Hematopoietic multipotent progenitor cell treated with erythropoietin and hydrocortisone succinate and interleukin-3 and kit ligand, for 4 days (in vitro differentiated cells): ENCODE results near the gene BSND.

Experiments used
- DNase-seq: peaks from one replicate; pipeline ENCODE4 v3.0.0-alpha.2; 2015

The BSND gene

DNA sequence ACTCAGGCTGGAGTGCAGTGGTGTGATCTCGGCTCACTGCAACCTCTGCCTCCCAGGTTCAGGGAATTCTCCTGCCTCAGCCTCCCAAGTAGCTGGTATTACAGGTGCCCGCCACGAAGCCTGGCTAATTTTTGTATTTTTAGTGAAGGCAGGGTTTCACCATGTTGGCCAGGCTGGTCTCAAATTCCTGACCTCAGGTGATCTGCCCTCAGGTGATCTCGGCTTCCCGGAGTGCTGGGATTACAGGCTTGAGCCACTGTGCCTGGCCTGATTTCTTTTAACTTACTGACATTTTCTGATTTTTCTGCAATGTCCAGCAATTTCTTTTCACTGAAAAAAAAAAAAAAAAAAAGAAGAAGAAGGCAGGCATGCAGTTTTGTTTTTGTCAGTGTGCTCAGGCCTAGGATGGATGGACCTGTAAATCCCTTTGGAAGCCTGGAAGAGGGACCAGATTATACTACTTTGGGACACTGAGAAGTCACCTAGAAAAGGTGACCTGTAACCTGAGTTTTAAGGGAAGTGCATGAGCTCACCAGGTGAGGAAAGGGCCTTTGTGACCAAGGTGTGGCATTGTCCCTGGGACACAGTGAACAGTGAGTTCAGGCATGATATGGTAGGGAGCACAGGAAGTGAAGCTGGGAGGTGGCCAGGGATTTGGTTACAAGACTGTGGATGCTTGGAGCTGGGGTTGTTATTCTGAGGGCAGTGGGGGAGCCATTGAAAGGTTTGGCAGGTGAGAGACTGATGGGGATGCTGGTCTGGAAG, 21.0 kb upstream of the BSND start:
- no peak for DNase-seq

DNA sequence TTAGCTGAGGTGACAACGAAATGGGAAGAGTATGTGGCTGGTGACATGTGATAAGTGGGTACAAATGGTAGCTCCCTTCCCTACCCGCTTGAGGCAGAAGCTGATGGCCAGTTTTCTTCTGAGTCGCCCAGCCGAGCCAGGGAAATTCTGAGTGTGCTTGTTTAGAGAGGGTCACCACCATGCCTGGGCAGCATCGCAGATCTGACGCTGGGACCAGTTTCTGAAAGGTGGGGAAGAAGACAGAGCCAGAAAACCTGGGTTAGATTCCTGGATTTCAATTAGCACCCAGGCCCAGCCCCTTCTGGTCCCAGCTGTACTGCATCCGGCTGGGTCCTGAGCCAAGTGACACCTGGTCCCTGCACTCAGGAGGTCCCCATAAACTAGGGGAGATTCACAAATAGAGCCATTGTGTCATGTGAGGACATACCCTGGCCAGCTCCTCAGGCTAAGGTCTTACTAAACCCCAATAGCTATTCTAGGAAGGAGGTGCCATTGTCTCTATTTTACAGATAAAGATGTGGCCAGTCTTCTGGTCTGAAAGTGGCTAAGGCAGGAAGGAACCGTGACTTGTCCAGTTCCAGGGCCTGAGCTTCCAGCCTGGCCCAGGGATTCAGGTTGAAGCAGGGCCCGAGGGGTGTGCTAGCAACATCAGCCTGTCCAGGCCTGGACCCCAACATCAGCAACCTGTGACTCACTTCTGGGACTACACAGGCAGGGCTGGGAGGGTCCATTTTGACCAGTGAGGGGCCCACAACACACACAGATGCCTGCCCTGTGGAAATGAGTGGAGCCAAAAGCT, 20.0 kb upstream of the BSND start:
- DNase-seq: no peak

DNA sequence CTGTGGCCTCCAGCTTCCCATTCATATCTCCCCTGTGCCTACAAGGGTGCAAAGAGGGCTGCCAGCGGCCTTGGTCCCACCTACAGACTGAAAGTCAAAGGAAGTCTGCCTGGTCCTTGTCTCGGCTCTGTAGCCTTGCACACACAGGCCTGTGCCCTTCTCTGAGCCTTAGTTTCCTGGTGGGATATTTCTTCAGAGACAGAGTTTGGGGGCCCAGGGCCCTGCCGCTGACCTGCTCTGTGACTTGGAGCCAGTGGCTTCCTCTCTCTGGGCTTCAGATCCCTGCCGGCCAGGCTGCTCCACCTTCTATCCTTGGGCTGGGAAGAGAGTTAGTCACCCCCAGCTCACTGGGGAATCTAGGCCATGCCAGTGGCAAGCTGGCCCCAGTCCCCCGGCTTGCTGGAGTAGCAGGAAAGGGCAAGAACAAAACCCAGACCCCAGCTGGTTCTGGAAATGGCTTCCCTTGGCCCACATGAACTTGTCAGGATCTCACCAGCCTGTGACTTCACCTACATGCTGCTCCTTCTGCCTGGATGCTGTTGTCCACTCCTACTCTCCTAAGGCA, 19.3 kb upstream of the BSND start:
- no peak for DNase-seq

DNA sequence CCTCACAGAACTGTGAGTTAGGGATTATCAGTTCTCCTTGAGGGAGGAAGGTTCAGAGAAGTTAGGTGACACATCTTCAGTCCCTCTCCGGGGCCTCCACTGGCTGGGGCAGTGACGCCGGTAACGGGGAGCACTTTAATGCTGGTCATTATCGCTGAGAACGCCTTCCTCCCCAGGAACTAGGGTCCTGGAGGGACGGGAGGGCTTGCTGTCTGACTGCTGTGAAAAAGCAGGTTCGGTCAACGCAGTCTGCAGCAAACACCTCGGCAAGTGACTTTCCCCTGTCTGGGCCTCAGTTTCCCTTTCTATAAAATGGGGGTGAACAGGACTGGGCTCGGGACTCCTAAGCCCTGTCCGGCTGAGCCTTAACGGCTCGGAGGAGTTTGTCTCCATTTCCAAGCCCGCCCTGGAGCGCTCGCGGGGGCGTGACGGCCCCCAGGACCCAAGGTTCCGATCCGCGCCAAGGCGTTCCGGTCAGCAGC, 18.6 kb upstream of the BSND start:
- no peak for DNase-seq

DNA sequence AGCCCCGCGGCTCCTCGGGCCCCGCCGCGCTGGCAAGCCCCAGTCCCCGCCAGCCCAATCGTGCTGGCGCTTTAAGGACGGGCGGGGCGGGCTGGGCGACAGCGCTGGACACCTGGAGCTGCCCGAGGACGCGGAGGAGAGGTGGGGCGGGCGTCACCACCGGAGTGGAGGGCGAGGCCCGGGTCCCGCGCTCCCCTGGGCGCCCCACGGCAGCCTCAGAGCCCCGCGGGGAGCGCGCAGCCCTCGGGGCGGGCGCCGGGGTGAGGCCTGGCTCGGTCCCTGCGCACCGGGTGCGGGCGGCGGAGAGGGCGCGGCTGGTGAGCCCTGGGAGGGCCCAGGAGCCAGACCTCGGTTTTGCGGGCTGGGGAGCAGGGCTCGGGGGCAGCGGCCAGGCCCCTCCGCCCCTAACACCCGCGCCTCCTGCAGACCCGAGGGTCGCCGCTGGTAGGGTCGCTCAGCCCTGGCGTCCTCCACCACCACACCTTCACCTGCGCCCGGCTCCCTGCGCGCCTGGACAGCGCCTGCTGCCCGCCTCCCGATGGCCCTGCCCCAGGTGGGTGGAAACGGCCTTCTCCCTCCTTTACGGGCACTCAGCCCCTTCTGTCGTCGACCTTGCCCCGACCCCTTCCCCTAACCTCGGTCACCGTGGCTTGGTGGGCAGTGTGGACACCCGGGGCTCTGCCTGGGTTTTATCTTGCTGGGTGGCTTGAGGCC, 18.0 kb upstream of the BSND start, which contains the start of gene TMEM61:
TSS of gene TMEM61 (plus strand) at position 101 of the 714 bp plus-strand sequence. CDS start at position 539, 438 bp downstream.
- no peak for DNase-seq

DNA sequence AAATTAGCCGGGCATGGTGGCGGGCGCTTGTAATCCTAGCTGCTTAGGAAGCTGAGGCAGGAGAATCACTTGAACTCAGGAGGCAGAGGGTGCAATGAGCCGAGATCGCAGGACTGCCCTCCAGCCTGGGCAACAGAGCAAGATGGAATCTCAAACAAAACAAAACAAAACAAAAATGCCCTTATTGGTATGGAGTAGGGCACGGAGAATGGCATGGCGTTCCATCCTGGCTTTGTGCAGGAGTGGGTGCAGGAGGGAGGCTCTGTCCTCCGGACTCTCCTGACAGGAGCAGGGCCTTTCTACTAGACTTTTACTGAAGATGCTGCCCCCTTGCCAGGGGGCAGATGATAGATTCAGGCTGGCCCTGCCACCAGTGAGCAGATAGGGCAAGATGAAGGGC, 17.3 kb upstream of the BSND start:
- no peak for DNase-seq

DNA sequence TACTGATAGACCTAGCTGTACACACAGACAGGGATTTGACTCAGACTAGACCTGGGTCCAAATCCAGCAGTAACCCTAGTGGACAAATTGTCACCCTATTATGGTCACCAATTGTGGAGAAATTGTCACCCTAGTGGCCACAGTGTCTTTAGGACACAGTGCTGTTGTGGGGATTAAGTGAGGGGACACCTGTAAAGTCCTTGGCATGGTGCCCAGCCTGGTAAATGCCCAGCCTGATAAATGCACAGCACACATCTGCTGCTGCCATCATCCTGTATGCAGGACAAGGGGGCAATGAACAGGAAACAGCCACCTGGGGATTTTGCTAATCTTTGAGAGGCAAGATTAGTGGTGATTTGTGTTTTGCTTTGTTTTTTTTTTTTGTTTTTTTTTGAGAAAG, 16.0 kb upstream of the BSND start:
- no peak for DNase-seq

DNA sequence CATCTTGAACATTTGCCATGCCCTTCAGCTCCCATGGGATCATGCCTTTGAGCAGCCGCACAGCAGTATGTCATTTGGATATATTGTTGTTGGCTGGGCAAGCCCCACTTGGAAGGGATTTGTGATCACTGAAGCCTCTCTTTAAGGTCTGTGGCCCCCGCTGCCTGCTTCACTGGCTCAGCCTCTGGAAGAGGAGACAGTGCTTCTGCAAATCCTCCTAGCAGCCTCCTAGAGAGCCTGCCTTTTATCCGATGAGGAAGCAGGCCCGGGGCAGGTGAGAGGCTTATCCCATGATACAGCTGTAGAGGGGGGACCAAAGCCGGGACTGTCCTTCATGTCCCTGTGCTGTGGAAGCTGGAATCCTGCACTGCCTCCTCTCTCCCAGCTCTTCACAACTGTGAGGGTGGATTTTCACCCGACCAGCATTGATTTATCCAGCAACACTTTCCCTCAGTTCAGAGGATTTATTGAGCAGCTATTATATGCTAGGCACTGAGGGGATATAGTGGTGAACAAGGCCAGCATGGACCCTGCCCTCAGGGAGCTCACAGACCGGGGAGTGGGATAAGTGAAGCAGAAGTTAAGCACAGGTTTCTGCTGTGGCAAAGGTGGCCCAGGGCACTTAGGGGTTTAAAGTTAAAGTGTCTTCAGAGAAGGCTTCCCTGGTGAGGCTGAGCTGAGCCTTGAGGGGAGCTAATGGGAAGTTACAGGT, 14.4 kb upstream of the BSND start:
- no peak for DNase-seq

DNA sequence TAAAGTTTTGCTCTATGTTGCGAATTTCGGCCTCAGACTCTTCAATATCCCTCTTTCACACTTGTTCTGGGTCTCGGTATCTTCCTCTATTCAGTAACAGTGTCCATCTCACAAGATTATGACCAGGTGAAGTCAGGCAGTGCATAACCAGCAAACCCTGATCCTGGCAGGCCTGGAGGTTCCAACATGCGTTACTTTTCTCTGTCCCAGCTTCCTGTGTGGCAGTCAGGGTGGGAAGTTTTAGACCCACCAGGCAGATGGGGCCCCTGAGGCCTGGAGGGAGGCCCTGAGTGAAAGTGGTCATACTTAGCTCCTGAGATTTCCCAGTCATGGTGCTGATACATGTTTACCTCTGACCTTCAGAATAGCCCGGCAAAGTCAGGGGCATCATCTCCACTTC, 13.2 kb upstream of the BSND start:
- no peak for DNase-seq

DNA sequence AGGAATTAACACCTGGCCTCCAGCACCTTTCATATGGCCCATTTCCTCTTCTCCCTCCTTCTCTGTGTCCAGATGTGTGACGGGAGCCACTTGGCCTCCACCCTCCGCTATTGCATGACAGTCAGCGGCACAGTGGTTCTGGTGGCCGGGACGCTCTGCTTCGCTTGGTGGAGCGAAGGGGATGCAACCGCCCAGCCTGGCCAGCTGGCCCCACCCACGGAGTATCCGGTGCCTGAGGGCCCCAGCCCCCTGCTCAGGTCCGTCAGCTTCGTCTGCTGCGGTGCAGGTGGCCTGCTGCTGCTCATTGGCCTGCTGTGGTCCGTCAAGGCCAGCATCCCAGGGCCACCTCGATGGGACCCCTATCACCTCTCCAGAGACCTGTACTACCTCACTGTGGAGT, 12.7 kb upstream of the BSND start:
- no peak for DNase-seq

DNA sequence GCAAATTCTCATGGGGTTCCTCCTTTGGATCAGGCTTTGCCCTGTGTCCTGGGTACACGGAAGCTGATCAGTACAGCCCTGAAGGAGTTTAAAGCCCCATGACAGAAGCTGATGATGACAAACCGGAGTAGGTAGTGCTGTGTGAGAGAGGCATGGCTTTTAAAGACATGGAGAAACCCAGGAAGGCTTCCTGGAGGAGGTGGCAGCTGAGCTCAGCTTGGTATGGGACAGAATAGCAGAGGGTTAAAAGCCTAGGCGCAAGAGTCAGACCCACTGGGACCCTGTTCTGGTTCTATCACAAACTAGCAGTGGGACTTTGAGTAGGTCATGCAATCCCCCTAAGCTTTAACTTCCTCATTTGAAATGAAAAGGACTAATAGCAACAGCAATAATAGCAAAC, 12.2 kb upstream of the BSND start:
- no peak for DNase-seq

DNA sequence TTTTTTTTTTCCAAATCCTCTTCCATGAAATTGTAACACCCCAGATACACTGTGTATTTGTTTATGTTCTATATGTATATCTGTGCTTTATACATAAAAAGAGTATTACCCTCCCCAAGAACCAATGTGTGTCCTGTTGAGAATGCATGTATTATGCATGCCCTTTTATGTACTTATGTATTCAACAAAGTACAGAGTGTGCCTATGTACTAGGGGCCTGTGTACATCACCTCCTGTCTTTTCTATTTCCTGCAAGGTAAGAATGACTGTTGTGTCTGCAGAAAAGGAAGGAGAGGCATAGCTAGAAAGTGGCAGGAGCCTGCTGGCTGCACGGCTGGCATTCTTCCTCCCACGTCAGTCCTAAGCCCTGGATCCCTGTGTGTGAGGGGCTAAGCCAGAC, 11.3 kb upstream of the BSND start:
- DNase-seq: no peak

DNA sequence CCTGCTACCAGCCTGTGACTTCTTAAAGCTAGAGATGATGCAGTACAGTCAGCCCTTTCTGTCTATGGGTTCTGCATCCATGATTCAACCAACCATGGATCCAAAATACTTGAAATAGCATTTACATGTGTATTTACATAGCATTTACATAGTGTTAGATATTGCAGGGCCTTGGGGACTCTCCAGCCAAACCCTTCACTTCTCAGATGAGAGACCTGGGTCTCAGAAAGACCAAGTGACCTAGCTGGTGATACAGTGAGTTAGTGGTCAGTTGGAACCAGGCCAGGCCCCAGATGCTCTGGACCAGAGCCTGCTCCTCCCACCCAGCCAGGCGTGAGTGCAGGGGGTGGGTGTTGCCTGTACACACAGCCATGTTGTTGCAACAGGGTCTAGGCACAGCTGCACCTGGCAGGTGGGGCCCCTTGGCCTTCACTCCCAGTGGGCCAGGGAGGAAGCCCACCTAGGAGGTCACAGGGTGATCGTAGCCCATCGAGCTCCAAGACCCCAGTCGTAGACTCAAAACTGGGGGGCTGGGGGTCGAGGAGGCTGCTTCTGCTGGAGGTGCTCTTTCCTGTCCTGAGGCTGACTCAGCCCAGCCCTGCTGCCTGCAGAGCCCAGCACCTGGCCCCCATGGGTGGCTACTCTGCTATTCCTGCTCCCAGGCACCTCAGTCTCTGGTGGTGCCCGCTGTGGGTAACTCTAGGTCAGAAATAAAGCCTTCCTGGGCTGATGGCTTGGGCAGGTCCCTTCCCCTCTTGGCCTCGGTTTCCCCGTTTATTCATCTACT, 10.6 kb upstream of the BSND start:
- DNase-seq: no peak

DNA sequence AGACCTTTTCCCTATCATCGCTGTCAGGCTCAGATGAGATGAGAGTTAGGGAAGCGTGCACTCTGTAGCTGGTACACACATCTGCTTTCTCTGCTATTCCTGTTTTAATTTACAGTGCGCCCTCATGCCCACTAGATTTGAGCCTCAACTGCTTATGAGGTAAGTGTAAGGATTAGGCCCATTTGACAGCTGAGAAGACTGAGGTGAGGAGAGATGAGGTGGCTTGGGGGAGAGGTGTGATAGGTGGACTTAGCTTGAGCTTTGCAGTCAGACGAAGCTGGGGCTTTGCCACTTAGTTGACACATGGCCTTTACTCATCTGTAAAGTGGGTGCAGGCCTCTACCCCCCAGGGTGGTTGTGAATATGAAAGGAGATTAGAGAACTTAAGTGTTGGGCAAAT, 9.8 kb upstream of the BSND start:
- no peak for DNase-seq

DNA sequence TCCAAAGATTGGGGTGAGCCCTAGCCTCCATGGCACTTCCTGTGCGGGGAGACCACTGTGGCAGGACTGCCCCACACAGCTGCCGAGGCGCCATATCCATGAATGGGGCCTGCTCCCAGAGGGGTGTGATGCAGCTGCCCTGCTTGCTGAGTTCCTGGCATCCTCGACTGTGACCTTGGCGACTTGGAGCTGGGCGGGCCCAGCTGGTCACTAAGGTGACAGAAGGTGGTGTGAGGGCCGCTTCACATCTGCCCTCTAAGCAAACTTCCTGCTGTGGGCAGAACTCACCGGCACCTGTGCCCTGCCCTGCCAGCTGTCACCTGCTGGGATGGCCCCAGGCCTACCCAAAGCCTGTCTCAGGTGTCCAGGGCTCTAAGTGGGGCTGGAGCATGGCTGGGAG, 9.3 kb upstream of the BSND start:
- no peak for DNase-seq

DNA sequence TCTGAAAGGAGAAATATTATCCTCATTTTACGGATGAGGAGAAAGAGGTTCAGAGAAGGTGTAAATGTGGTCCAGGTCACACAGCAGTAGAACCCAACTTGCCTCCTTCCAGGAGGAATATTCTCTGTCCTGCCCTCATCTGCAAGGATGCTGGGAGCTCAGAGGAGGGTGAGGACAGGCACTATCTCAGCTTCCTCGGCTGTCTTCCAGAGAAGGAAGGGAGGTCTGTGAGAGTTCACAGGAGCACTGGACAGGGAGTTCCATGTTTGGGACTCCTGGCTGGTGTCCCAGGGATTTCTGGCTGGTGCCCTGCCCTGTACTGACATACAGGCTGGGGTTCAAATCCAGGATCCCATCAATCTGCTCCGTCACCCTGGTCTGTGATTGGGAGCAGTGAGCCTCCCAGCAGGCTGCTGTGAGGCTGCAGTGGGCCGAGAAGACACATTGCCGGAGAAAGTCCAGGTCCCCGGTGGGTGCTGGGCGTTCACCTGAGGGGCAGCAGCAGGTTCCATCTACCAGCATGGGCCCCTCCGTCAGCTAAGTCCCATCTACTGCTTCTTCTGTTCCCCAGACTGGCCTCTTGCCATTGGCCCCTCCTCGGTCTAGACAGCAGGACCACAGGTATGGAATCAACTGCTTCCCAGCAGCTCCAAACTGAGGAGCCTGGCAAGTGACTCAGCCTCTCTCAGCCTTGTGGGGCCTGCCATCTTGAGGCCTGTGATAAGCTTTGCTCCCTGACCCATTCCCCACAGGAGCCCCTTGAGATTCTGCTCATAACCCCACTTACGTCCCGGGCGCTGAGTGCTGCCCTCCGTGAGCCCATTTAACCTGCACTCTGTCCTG, 8.5 kb upstream of the BSND start:
- DNase-seq: no peak

DNA sequence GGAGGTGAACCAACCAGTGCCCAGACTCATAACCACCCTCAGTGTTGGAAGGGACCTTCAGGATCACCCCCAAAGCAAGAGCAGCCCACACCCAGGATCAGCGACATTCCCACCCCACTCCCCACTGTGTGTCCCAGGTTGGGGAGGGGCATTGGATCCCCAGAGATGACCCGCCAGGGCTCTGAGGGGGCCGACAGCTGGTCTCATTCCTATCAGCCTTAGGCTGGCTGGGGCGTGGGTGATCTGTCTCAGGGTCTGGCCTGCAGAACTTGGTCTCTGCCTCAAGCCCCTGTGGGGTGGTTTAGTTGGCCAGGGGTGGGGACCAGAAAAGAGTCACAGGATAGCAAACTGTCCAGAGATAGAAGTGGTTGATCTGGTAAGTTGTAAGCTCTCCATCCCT, 7.8 kb upstream of the BSND start:
- DNase-seq: no peak

DNA sequence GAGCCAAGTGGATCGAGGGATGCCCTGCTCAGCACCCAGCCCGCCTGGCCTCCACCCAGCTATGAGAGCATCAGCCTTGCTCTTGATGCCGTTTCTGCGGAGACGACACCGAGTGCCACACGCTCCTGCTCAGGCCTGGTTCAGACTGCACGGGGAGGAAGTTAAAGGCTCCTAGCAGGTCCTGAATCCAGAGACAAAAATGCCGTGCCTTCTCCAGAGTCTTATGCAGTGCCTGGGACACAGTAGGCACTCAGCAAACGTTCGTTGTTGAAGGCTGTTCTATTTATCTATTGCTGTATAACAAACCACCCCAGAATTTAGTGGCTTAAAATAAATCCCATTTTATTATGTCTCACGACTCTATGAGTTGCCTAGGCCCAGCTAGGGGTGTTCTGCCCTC, 6.8 kb upstream of the BSND start:
- DNase-seq: no peak

DNA sequence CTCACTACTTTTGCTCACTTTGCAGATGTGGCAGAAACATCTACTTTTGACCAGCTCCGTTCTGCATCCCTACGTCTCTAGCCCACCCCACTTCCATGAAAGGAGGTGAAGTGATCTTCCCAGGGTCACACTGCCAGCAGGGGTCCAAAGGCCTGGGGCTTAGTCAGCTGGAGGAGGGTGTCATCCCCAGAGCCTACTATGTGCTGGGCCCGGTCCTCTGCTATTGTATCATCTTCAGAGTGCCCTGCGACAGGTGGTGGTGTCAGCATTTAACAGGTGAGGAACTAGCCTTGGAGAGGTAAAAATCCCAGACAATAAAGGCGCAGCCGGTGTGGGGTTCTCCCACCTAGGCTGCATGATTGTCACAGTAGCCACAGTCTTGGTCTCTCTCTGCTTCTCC, 5.6 kb upstream of the BSND start:
- DNase-seq: no peak

DNA sequence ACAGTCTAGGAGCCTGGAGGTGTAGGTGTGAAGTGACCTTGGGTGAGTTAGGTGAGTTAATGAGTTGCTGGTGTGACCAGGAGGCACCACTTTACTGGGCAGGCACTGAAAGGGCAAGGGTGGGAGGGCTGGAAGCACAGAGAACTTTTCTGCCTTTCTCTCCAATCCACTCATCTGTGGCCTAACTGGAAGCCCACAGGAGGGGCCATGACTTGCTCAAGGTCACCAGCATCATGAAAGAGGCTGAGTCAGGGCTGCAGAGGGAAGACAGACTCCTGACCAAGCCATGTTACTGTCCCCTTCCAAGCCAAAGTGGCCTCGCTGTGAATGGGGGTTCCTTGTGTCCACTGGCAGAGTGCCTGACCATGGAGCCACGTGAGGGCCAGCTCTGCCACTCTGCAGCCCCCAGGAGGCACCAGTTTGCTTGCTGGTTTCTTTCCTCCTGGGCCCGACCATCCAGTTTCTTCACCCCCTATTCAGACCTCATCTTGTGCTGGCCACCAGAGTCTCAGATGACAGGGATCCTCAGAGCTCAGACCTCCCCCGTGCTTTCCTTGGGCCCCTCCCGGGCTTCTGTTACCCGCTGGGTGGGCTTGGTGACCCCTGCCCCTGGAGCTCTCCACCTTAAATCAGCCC, 4.3 kb upstream of the BSND start:
- no peak for DNase-seq
